Measurements from ENCODE around the gene STARD9. TPM values are rescaled to one million over a fixed set of nuclear protein-coding genes. Genes with fewer than 3 reads are reported as not detected.
A peak's percentile ranks its signal among the peaks of the same experiment; 100 is the strongest.

STARD9 gene
- polyA plus RNA-seq, 3 donors = 0.39 TPM; not detected in 2

GRCh38 chr15:42592716-42593115 lies 17.3 kb downstream of the STARD9 start:
- H3K9me3 ChIP-seq (replicated peaks in 1 of 2; ENCODE audit: control insufficient read depth in 1 of 2, insufficient read depth in 1 of 2, low read length in 2 of 2) = no peaks in the 10 kb centered on the region
- H3K36me3 ChIP-seq (replicated peaks in 1 of 2; ENCODE audit: control insufficient read depth in 1 of 2, insufficient read depth in 2 of 2, low read length in 2 of 2) = no peaks in the 10 kb centered on the region
- H3K4me3 ChIP-seq (replicated peaks in 1 of 3; ENCODE audit: low read depth in 2 of 3, low read length in 3 of 3) = no peak overlapping the region
- DNase-seq = no peak
- no peaks in the 10 kb centered on the region for H3K27me3 ChIP-seq (ENCODE audit: control insufficient read depth in 2 of 2, insufficient read depth in 2 of 2, low read length in 2 of 2)
- intact Hi-C loops (cut with micrococcal nuclease) = no loop called here
- H3K27ac ChIP-seq (ENCODE audit: low read depth in 1 of 2, low read length in 2 of 2) = no peak overlapping the region
- Mint-ChIP-seq H3K36me3 (no peaks in the 10 kb centered on the region), H3K4me1 (no peaks in the 10 kb centered on the region), H3K27ac (peak overlapping the region in 1 of 7 donors; percentile 30), H3K4me3 (no peak overlapping the region), H3K9me3 (no peaks in the 10 kb centered on the region), H3K27me3 (ENCODE audit: low read depth in 3 of 3) (peaks cover 0 to 2% (median 0%) of the 10 kb centered on the region in 3 donors)
- no peaks in the 10 kb centered on the region for H3K79me2 ChIP-seq (ENCODE audit: insufficient read depth, low read length)
- TF ChIP-seq CTCF (IDR thresholded peaks at IDR 0.05) = no peak
- no peak overlapping the region for H3K4me2 ChIP-seq (replicated peaks; ENCODE audit: extremely low read depth, low read length, poor library complexity, severe bottlenecking)
- H3K4me1 ChIP-seq (ENCODE audit: control insufficient read depth in 1 of 2, insufficient read depth in 2 of 2, low read length in 2 of 2) = no peaks in the 10 kb centered on the region
- H3K9ac ChIP-seq (ENCODE audit: insufficient read depth, low read length, poor library complexity, severe bottlenecking) = no peak overlapping the region
- H4K20me1 ChIP-seq (ENCODE audit: insufficient read depth, low read length) = no peaks in the 10 kb centered on the region
- WGBS (ENCODE audit: insufficient coverage) = 93% methylated on average over 2 of the region's 3 CpGs
- no peak overlapping the region for H2AFZ ChIP-seq (ENCODE audit: insufficient read depth, low read depth, low read length, poor library complexity, severe bottlenecking)

- Histone ChIP-seq H3K9ac (ENCODE audit: insufficient read depth, low read length, poor library complexity, severe bottlenecking) (no peak overlapping the region), H3K27me3 (ENCODE audit: control insufficient read depth in 2 of 2, insufficient read depth in 2 of 2, low read length in 2 of 2) (no peaks in the 10 kb centered on the region), H3K79me2 (ENCODE audit: insufficient read depth, low read length) (no peaks in the 10 kb centered on the region), H3K4me1 (ENCODE audit: control insufficient read depth in 1 of 2, insufficient read depth in 2 of 2, low read length in 2 of 2) (no peaks in the 10 kb centered on the region), H2AFZ (ENCODE audit: insufficient read depth, low read depth, low read length, poor library complexity, severe bottlenecking) (no peak overlapping the region), H3K4me3 (replicated peaks in 1 of 3; ENCODE audit: low read depth in 2 of 3, low read length in 3 of 3) (no peak overlapping the region), H3K4me2 (replicated peaks; ENCODE audit: extremely low read depth, low read length, poor library complexity, severe bottlenecking) (no peak overlapping the region), H3K27ac (ENCODE audit: low read depth in 1 of 2, low read length in 2 of 2) (no peak overlapping the region), H3K36me3 (replicated peaks in 1 of 2; ENCODE audit: control insufficient read depth in 1 of 2, insufficient read depth in 2 of 2, low read length in 2 of 2) (no peaks in the 10 kb centered on the region), H3K9me3 (replicated peaks in 1 of 2; ENCODE audit: control insufficient read depth in 1 of 2, insufficient read depth in 1 of 2, low read length in 2 of 2) (no peaks in the 10 kb centered on the region), H4K20me1 (ENCODE audit: insufficient read depth, low read length) (no peaks in the 10 kb centered on the region)
- Mint-ChIP-seq H3K4me1 (no peaks in the 10 kb centered on the region), H3K36me3 (no peaks in the 10 kb centered on the region), H3K4me3 (no peak overlapping the region), H3K27me3 (ENCODE audit: low read depth in 3 of 3) (peaks cover 0 to 2% (median 0%) of the 10 kb centered on the region in 3 donors), H3K9me3 (no peaks in the 10 kb centered on the region), H3K27ac (no peak overlapping the region)
- WGBS (ENCODE audit: insufficient coverage) = no CpG with 5 or more reads among the region's 4 CpGs
- DNase-seq = no peak
- intact Hi-C loops (cut with micrococcal nuclease) = no loop called here
- TF ChIP-seq CTCF (IDR thresholded peaks at IDR 0.05) = no peak
These were observed 17.7 kb downstream of the STARD9 start for GRCh38 chr15:42593143-42593542.
